H1 (cell line): ENCODE results near the gene GALNT1. TPM values are rescaled to one million over a fixed set of nuclear protein-coding genes. Genes with fewer than 3 reads are reported as not detected.

Experiments
- CTCF ChIA-PET: fragments of 300-600 bp; sonication (Branson Sonifier 250); formaldehyde crosslinking; loops from one replicate; lab custom pipeline; 2021; ENCODE audit not compliant: partially characterized antibody; lab: Charles Lee
- POLR2A ChIA-PET: fragments of 300-600 bp; sonication (Branson Sonifier 250); formaldehyde crosslinking; loops from one replicate; lab custom pipeline; 2021; ENCODE audit warnings: inconsistent platforms; ENCODE audit not compliant: partially characterized antibody; lab: Charles Lee
- DNase-seq, 2 experiments: peaks; one replicate each; pipeline versions ENCODE4 v3.0.0 to v3.0.0-alpha.2; 2010 to 2022; ENCODE audit warnings: low spot score in 2 of 2, low read depth in 1 of 2, mixed read lengths in 1 of 2
- FAIRE-seq: peaks from 2 replicates; lab custom pipeline; 2011; peaks lifted over from hg19 to GRCh38; lab: Jason Lieb, UNC
- H2AFZ ChIP-seq: 2 replicates; pipeline ENCODE4 v1.8.1; 2012; ENCODE audit warnings: low read length, inconsistent platforms
- H2AK5ac ChIP-seq: 2 replicates; pipeline ENCODE4 v1.6.1; 2013; ENCODE audit warnings: low read depth, low read length
- H2BK120ac ChIP-seq: replicated peaks from 2 replicates; pipeline ENCODE3; 2013; ENCODE audit warnings: low read depth, low read length, inconsistent platforms
- H2BK12ac ChIP-seq: 2 replicates; pipeline ENCODE4 v1.6.1; 2013; ENCODE audit warnings: low read depth, low read length
- H2BK15ac ChIP-seq: 2 replicates; pipeline ENCODE4 v1.6.1; 2013; ENCODE audit warnings: low read length
- H2BK20ac ChIP-seq: 2 replicates; pipeline ENCODE4 v1.6.1; 2013; ENCODE audit warnings: low read length
- H2BK5ac ChIP-seq: 2 replicates; pipeline ENCODE4 v1.6.1; 2013; ENCODE audit warnings: low read depth, low read length
- H3K14ac ChIP-seq: 2 replicates; pipeline ENCODE4 v1.6.1; 2013; ENCODE audit warnings: inconsistent platforms; ENCODE audit not compliant: insufficient read length
- H3K18ac ChIP-seq: 2 replicates; pipeline ENCODE4 v1.6.1; 2013; ENCODE audit warnings: low read length; ENCODE audit errors: extremely low read depth
- H3K23ac ChIP-seq: 2 replicates; pipeline ENCODE4 v1.6.1; 2013; ENCODE audit warnings: inconsistent platforms; ENCODE audit not compliant: insufficient read length
- H3K23me2 ChIP-seq: 2 replicates; pipeline ENCODE4 v1.6.1; 2013; ENCODE audit warnings: low read depth, low read length
- H3K27ac ChIP-seq: 2 replicates; pipeline ENCODE4 v1.6.1; 2011; ENCODE audit warnings: low read depth, low read length, inconsistent platforms
- H3K27me3 ChIP-seq, 4 experiments: replicated peaks in 1 of 4; 1 replicate in 1 of 4; 2 replicates in 3 of 4; pipeline versions ENCODE4 v1.6.1 to v1.8.1; 2011 to 2013; ENCODE audit warnings: low read length in 3 of 4, mild to moderate bottlenecking in 3 of 4, inconsistent platforms in 2 of 4, mixed read lengths in 2 of 4, moderate library complexity in 1 of 4; ENCODE audit not compliant: control insufficient read depth in 3 of 4, insufficient read depth in 3 of 4; ENCODE audit errors: extremely low read depth in 1 of 4
- H3K36me3 ChIP-seq, 4 experiments: 2 replicates each; pipeline versions ENCODE4 v1.6.1 to v1.8.1; 2011 to 2013; ENCODE audit warnings: mild to moderate bottlenecking in 4 of 4, low read length in 3 of 4, moderate library complexity in 2 of 4, control low read depth in 1 of 4, inconsistent platforms in 1 of 4; ENCODE audit not compliant: insufficient read depth in 4 of 4, control insufficient read depth in 2 of 4
- H3K4ac ChIP-seq: replicated peaks from 2 replicates; pipeline ENCODE3; 2013; ENCODE audit warnings: low read length, low read depth, mixed read lengths, inconsistent platforms; ENCODE audit not compliant: insufficient read length
- H3K4me1 ChIP-seq, 4 experiments: replicated peaks in 1 of 4; 1 replicate in 1 of 4; 2 replicates in 3 of 4; pipeline versions ENCODE4 v1.6.1 to v1.8.1; 2011 to 2013; ENCODE audit warnings: low read length in 3 of 4, inconsistent platforms in 2 of 4, mixed read lengths in 1 of 4; ENCODE audit not compliant: insufficient read depth in 4 of 4, control insufficient read depth in 3 of 4
- H3K4me2 ChIP-seq, 2 experiments: 2 replicates each; pipeline versions ENCODE4 v1.6.1 to v1.8.1; 2011 to 2013; ENCODE audit warnings: low read depth in 2 of 2, low read length in 2 of 2, control low read depth in 1 of 2, inconsistent platforms in 1 of 2, mild to moderate bottlenecking in 1 of 2; ENCODE audit not compliant: insufficient read depth in 1 of 2
- H3K4me3 ChIP-seq, 4 experiments: fragments of 200-600, 300-600 bp in 1 of 4; sonication (generic), shearing (Covaris generic), sonication (Bioruptor Twin) in 1 of 4; 2 replicates each; pipeline versions ENCODE4 v1.5.1 to v1.8.1; 2011 to 2016; ENCODE audit warnings: low read length in 4 of 4, low read depth in 3 of 4, control low read depth in 2 of 4, inconsistent platforms in 2 of 4, mild to moderate bottlenecking in 2 of 4, mixed read lengths in 1 of 4, moderate library complexity in 1 of 4; ENCODE audit not compliant: insufficient read depth in 2 of 4; ENCODE audit errors: extremely low read depth in 1 of 4
- H3K56ac ChIP-seq: replicated peaks from 2 replicates; pipeline ENCODE3; 2013; ENCODE audit warnings: low read depth, mild to moderate bottlenecking, mixed read lengths, low read length, inconsistent platforms; ENCODE audit not compliant: insufficient read length
- H3K79me1 ChIP-seq: 2 replicates; pipeline ENCODE4 v1.6.1; 2013; ENCODE audit warnings: low read depth, low read length, control low read depth
- H3K79me2 ChIP-seq, 2 experiments: 2 replicates each; pipeline versions ENCODE4 v1.6.1 to v1.8.1; 2012 to 2013; ENCODE audit warnings: low read length in 2 of 2, mild to moderate bottlenecking in 2 of 2, inconsistent platforms in 1 of 2; ENCODE audit not compliant: insufficient read depth in 2 of 2, control insufficient read depth in 1 of 2
- H3K9ac ChIP-seq, 4 experiments: replicated peaks in 1 of 4; 1 replicate in 1 of 4; 2 replicates in 3 of 4; pipeline versions ENCODE4 v1.6.1 to v1.8.1; 2011 to 2013; ENCODE audit warnings: low read depth in 3 of 4, low read length in 3 of 4, control low read depth in 2 of 4, mild to moderate bottlenecking in 2 of 4, moderate library complexity in 2 of 4, inconsistent platforms in 1 of 4; ENCODE audit errors: extremely low read depth in 1 of 4
- H3K9me3 ChIP-seq, 2 experiments: 2 replicates each; pipeline versions ENCODE4 v1.6.1 to v1.8.1; 2012 to 2013; ENCODE audit warnings: mild to moderate bottlenecking in 2 of 2, moderate library complexity in 2 of 2, control low read depth in 1 of 2, inconsistent platforms in 1 of 2, low read depth in 1 of 2, low read length in 1 of 2, mixed read lengths in 1 of 2; ENCODE audit not compliant: insufficient read depth in 2 of 2
- H4K20me1 ChIP-seq, 2 experiments: replicated peaks in 1 of 2; 2 replicates each; pipeline versions ENCODE3 to v1.8.1; 2011 to 2013; ENCODE audit warnings: inconsistent platforms in 2 of 2, low read length in 2 of 2, mild to moderate bottlenecking in 1 of 2; ENCODE audit not compliant: insufficient read depth in 2 of 2, control insufficient read depth in 1 of 2
- H4K5ac ChIP-seq: 2 replicates; pipeline ENCODE4 v1.6.1; 2013; ENCODE audit warnings: low read length, low read depth, mixed read lengths, inconsistent platforms; ENCODE audit not compliant: insufficient read length
- H4K8ac ChIP-seq: 2 replicates; pipeline ENCODE4 v1.8.0; 2013; ENCODE audit warnings: mild to moderate bottlenecking, moderate library complexity, low read length, inconsistent platforms; ENCODE audit not compliant: insufficient read depth; ENCODE audit errors: extremely low read depth
- H4K91ac ChIP-seq: replicated peaks from 2 replicates; pipeline ENCODE3; 2013; ENCODE audit warnings: low read length, mixed read lengths, inconsistent platforms; ENCODE audit not compliant: insufficient read length
- TAF1 ChIP-seq: IDR thresholded peaks from 2 replicates; pipeline ENCODE4 v1.6.1; 2011; ENCODE audit warnings: mild to moderate bottlenecking, low read depth, low read length
- WGBS, 2 experiments: shearing (Covaris generic) in 1 of 2; methylation state at CpG; one replicate each; pipeline versions ENCODE4 v1.1.6 to v1.1.7; 2013 to 2015; ENCODE audit warnings: low lambda C conversion rate in 2 of 2, mixed read lengths in 2 of 2, inconsistent platforms in 1 of 2, low coverage in 1 of 2, missing lambda C conversion rate in 1 of 2; ENCODE audit not compliant: insufficient replicate concordance in 2 of 2, insufficient coverage in 1 of 2, insufficient read length in 1 of 2; ENCODE audit errors: extremely low coverage in 1 of 2, missing lambda C conversion rate in 1 of 2; 5-methylcytosine and 5-hydroxymethylcytosine counted together
- polyA plus RNA-seq, 7 experiments: library from polyadenylated mRNA; depleted of rRNA in 3 of 7; stranded (reverse) in 5 of 7; unstranded in 2 of 7; fragments of >200 nt in 5 of 7; fragments of 200-250 nt in 2 of 7; gene quantifications; 1 replicate in 5 of 7; 2 replicates in 1 of 7; 4 replicates in 1 of 7; pipeline versions ENCODE4 v1.2.1 to v1.2.3, GENCODE V29; 2011 to 2013; ENCODE audit warnings: missing spikeins in 2 of 7, mixed read lengths in 2 of 7
- total RNA-seq: library from RNA; stranded (reverse); fragmentation: NEBNext Ultra II Directional; extraction: Animal tissue kit (Norgen Biotek cat#: 25700); gene quantifications from 2 replicates; pipeline ENCODE4 v1.2.1, GENCODE V29; 2021

The GALNT1 gene
- total and polyA plus RNA-seq, 2 of the 8 experiments (the other 6 are each of a cell fraction or from before 2014, with no cell fraction given): 22.4 to 101 TPM

DNA sequence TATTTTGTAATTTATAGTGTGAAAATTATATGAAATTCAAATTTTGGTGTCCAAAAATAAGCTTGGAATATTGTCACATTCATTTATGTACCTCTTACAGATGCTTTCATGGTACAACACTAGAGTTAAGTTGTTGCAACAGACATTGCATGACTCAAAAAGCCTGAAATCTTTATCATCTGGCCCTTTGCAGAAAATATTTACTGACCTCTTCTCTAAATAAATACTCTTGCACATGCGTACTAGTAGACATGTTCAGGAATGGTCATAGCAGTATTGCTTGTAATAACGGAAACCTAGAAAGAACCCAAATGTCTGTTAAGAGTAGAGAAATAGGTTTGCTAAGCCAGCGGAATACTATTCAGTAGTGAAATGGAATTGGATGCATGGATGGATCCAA lies 60.4 kb downstream of the GALNT1 start:
- Histone ChIP-seq H3K27ac (no peak overlapping the region), H3K9me3 (peaks cover 3 to 8% of the 10 kb centered on the region in 2 experiments; a peak in 3 of 4 replicates), H3K36me3 (peaks cover 0 to 10% (median 0%) of the 10 kb centered on the region in 4 experiments; a peak in 2 of 8 replicates), H3K23me2 (no peaks in the 10 kb centered on the region), H2BK5ac (no peak overlapping the region), H2AFZ (no peak overlapping the region), H3K4me2 (no peak overlapping the region), H3K23ac (no peak overlapping the region), H2BK20ac (no peak overlapping the region), H4K20me1 (no peaks in the 10 kb centered on the region), H4K5ac (no peak overlapping the region), H4K91ac (no peak overlapping the region), H2BK15ac (no peak overlapping the region), H2BK120ac (no peak overlapping the region), H3K4ac (no peak overlapping the region), H3K79me1 (peaks cover 4% of the 10 kb centered on the region), H3K18ac (no peak overlapping the region), H2AK5ac (no peak overlapping the region), H2BK12ac (no peak overlapping the region), H4K8ac (no peak overlapping the region), H3K79me2 (no peaks in the 10 kb centered on the region; a peak in 1 of 4 replicates), H3K9ac (no peak overlapping the region), H3K14ac (no peak overlapping the region), H3K4me1 (peaks cover 0 to 3% (median 0%) of the 10 kb centered on the region in 4 experiments; a peak in 2 of 7 replicates), H3K27me3 (no peaks in the 10 kb centered on the region), H3K4me3 (no peak overlapping the region), H3K56ac (no peak overlapping the region)
- no peak for FAIRE-seq
- ChIA-PET CTCF (interaction anchor here (0.6 kb wide), 1 partner anchor 234 kb away, joined by 4 read pairs; no protein-coding TSS in a partner anchor), POLR2A (no interaction called here)
- no peak for TF ChIP-seq TAF1
- no peak for DNase-seq
- 97% methylated on average over 3 of the region's 3 CpGs; no CpG with 5 or more reads in 1 of the 2 experiments for WGBS, 2 experiments
